Measurements from ENCODE around the gene MASP2. TPM values are rescaled to one million over a fixed set of nuclear protein-coding genes. Genes with fewer than 3 reads are reported as not detected.

Gene MASP2
- total and polyA plus RNA-seq, 9 of the 15 experiments (the other 6 are each of a cell fraction or from before 2014, with no cell fraction given), result 0.01 to 0.23 (median 0.06) TPM; not detected in 3

GRCh38 chr1:11045428-11046269 is 1.4 kb downstream of the MASP2 start (continued):
- TF ChIP-seq PKNOX1 (IDR thresholded peaks at IDR 0.05) (peak; percentile 97), SMAD1 (IDR thresholded peaks at IDR 0.05; ENCODE audit: low read depth, low read length, partially characterized antibody) (no peak), TAF1 (IDR thresholded peaks at IDR 0.05; ENCODE audit: control insufficient read depth, extremely low read depth, insufficient read depth, low read length, severe bottlenecking) (no peak), ZNF41 (CRISPR knock-in tag; conservative IDR thresholded peaks at IDR 0.05) (no peak), ZNF740 (CRISPR knock-in tag; IDR thresholded peaks at IDR 0.05) (no peak), ZNF740 (tag; IDR thresholded peaks at IDR 0.05) (no peak)
- TF ChIP-seq, protein P1, sequence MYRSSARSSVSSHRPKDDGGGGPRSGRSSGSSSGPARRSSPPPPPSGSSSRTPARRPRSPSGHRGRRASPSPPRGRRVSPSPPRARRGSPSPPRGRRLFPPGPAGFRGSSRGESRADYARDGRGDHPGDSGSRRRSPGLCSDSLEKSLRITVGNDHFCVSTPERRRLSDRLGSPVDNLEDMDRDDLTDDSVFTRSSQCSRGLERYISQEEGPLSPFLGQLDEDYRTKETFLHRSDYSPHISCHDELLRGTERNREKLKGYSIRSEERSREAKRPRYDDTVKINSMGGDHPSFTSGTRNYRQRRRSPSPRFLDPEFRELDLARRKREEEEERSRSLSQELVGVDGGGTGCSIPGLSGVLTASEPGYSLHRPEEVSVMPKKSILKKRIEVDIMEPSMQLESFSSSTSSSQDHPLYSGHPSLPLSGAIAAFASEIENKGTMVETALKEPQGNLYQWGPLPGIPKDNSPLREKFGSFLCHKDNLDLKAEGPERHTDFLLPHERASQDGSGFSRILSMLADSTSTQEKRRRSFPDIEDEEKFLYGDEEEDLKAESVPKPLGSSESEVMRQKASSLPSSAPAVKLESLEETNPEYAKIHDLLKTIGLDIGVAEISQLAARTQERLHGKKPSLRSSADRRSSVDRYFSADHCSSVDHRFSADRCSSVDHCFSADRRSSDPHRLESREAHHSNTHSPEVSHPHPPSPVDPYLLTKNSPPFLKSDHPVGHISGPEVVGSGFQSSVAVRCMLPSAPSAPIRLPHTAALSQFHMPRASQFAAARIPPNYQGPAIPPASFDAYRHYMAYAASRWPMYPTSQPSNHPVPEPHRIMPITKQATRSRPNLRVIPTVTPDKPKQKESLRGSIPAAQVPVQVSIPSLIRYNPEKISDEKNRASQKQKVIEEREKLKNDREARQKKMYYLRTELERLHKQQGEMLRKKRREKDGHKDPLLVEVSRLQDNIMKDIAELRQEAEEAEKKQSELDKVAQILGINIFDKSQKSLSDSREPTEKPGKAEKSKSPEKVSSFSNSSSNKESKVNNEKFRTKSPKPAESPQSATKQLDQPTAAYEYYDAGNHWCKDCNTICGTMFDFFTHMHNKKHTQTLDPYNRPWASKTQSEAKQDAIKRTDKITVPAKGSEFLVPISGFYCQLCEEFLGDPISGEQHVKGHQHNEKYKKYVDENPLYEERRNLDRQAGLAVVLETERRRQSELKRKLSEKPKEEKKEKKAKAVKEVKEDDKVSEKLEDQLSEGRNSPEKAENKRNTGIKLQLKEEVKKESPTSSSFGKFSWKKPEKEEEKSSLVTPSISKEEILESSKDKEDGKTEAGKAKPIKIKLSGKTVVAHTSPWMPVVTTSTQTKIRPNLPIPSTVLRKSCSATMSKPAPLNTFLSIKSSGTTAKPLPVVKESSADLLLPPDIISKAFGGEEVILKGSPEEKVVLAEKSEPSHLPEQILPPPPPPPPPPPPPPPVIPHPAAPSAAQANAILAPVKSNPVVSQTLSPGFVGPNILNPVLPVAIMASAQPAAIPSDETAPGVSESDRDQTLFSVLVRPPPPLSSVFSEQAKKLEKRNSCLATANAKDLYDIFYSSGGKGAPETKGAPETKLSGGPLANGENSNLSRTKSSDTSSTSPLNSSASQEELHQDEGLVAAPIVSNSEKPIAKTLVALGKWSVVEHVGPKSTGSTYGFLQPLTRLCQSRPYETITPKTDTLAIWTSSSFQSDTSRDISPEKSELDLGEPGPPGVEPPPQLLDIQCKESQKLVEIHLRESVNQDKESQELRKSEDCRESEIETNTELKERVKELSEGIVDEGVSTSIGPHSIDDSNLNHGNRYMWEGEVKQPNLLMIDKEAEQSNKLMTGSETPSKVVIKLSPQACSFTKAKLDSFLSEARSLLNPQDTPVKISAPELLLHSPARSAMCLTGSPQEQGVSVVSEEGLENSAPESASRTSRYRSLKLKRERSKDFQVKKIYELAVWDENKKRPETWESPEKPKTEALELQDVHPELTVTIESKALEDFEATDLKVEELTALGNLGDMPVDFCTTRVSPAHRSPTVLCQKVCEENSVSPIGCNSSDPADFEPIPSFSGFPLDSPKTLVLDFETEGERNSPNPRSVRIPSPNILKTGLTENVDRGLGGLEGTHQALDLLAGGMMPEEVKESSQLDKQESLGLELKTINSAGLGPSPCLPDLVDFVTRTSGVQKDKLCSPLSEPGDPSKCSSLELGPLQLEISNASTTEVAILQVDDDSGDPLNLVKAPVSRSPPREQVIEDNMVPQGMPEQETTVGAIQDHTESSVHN (IDR thresholded peaks at IDR 0.05; ENCODE audit: borderline replicate concordance in 1 of 2, low read depth in 1 of 2), result no peak
- TF ChIP-seq, protein P2, sequence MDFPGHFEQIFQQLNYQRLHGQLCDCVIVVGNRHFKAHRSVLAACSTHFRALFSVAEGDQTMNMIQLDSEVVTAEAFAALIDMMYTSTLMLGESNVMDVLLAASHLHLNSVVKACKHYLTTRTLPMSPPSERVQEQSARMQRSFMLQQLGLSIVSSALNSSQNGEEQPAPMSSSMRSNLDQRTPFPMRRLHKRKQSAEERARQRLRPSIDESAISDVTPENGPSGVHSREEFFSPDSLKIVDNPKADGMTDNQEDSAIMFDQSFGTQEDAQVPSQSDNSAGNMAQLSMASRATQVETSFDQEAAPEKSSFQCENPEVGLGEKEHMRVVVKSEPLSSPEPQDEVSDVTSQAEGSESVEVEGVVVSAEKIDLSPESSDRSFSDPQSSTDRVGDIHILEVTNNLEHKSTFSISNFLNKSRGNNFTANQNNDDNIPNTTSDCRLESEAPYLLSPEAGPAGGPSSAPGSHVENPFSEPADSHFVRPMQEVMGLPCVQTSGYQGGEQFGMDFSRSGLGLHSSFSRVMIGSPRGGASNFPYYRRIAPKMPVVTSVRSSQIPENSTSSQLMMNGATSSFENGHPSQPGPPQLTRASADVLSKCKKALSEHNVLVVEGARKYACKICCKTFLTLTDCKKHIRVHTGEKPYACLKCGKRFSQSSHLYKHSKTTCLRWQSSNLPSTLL (IDR thresholded peaks at IDR 0.05), result no peak
